Calu3 (cell line): ENCODE measurements around the gene FAM200C. TPM values are rescaled to one million over a fixed set of nuclear protein-coding genes. Genes with fewer than 3 reads are reported as not detected.

Experiments
- BruUV-seq: library from RNA; stranded (reverse); fragments of 400-500 nt; replicated peaks from 2 replicates; lab custom pipeline; 2021; lab: Mats Ljungman, UMichigan
- CTCF ChIA-PET: fragments of 300-600 bp; sonication (Branson Sonifier 250); formaldehyde crosslinking; loops from one replicate; lab custom pipeline; 2022; ENCODE audit warnings: antibody characterized with exemption; lab: Charles Lee
- DNase-seq: peaks from one replicate; pipeline ENCODE4 v3.0.0; 2022
- H3K27ac Mint-ChIP-seq: one replicate; pipeline ENCODE4 v1.8.0; 2022; ENCODE audit warnings: mixed read lengths; ENCODE audit not compliant: unreplicated experiment
- H3K27me3 Mint-ChIP-seq: one replicate; pipeline ENCODE4 v1.8.0; 2022; ENCODE audit warnings: mixed read lengths; ENCODE audit not compliant: unreplicated experiment
- H3K36me3 Mint-ChIP-seq: one replicate; pipeline ENCODE4 v1.8.0; 2022; ENCODE audit warnings: mild to moderate bottlenecking, moderate library complexity, mixed read lengths; ENCODE audit not compliant: insufficient read depth, unreplicated experiment
- H3K4me1 Mint-ChIP-seq: one replicate; pipeline ENCODE4 v1.8.0; 2022; ENCODE audit warnings: mild to moderate bottlenecking, low read depth, mixed read lengths; ENCODE audit not compliant: unreplicated experiment
- H3K4me3 Mint-ChIP-seq: one replicate; pipeline ENCODE4 v1.8.0; 2022; ENCODE audit warnings: mild to moderate bottlenecking, low read depth, moderate library complexity, mixed read lengths; ENCODE audit not compliant: unreplicated experiment
- H3K9me3 Mint-ChIP-seq: one replicate; pipeline ENCODE4 v1.8.0; 2022; ENCODE audit warnings: low read depth, mixed read lengths; ENCODE audit not compliant: unreplicated experiment
- CTCF ChIP-seq: fragments of 200-600 bp; IDR thresholded peaks from one replicate; pipeline ENCODE4 v1.8.0; 2022; ENCODE audit warnings: antibody characterized with exemption; ENCODE audit not compliant: unreplicated experiment
- intact Hi-C: fragments of 100-400 bp; cut with micrococcal nuclease; formaldehyde crosslinking; loops from one replicate; pipeline ENCODE4 v1.10.0; 2022; ENCODE audit not compliant: unreplicated experiment
- total RNA-seq: library from RNA; stranded (reverse); gene quantifications from 2 replicates; pipeline ENCODE4 v1.2.3, GENCODE V29; 2022

Gene FAM200C
- total RNA-seq, 1 experiment from 2014 or later = 7.5 TPM

- Mint-ChIP-seq H3K4me3 (no peak overlapping the region), H3K27me3 (no peaks in the 10 kb centered on the region), H3K9me3 (no peaks in the 10 kb centered on the region), H3K36me3 (no peaks in the 10 kb centered on the region), H3K4me1 (peaks cover 9% of the 10 kb centered on the region), H3K27ac (no peak overlapping the region)
- intact Hi-C loops = no loop called here
- no TSS peak for BruUV-seq
- CTCF ChIA-PET = no interaction called here
- no peak for TF ChIP-seq CTCF
- no peak for DNase-seq
Measured at GRCh38 chr5:160445132-160445531, 45.3 kb upstream of the FAM200C start.

DNA sequence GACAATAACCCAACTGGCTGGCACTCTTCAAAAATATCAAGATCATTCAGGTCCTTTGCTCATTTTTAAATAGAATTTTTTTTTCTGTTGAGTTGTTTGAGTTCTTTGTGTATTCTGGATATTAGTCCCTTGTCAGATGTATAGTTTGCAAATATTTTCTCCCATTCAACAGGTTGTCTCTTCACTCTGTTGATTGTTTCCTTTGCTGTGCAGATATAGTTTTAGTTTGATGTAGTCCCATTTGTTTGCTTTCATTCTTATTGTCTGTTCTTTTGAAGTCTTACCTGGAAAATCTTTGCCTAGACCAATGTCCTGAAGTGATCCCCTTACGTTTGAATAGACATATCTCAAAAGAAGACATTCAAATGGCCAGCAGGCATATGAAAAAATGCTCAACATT lies 44.6 kb upstream of the FAM200C start:
- no peaks in the 10 kb centered on the region for H3K36me3 Mint-ChIP-seq

DNA sequence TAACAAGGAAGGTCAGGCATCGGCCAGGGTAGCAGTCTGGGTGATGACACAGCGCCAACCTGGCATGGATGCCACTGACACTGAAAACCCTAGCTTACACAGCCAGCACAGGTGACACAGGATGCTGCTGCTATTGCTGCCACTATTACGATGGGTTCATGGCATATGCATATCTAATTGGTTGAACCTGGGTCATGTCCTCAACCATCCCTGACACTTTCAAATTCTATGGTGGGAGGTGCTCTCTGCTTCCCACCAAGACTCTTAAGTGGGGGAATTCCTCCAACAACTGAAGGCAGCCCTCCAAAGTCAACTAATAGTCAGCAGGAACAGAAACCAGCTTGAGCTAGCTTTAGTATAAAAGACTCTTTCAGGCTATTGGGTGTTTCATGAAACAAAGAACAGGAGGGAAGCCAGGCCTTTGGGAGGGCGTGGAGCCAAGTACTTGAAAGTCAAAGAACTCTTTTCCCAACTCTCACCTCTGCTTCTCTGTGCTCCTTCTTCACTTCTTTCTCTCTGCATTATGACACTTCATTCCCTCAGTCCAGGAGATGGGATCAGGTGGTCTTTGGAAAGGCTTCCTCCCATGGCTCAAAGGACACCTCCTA lies 43.1 kb upstream of the FAM200C start:
- H3K27me3 Mint-ChIP-seq = no peaks in the 10 kb centered on the region
- H3K4me3 Mint-ChIP-seq = no peak overlapping the region
- CTCF ChIA-PET = interaction anchor here (1.4 to 1.8 kb wide), 2 partner anchors 20 to 25 kb away, joined by 3 to 7 read pairs; no protein-coding TSS in a partner anchor
- peaks cover 17% of the 10 kb centered on the region for H3K4me1 Mint-ChIP-seq
- intact Hi-C loops = no loop called here
- no peak for DNase-seq
- H3K9me3 Mint-ChIP-seq = no peaks in the 10 kb centered on the region
- H3K36me3 Mint-ChIP-seq = no peaks in the 10 kb centered on the region
- TF ChIP-seq CTCF = no peak
- no TSS peak for BruUV-seq
- no peak overlapping the region for H3K27ac Mint-ChIP-seq

More for the DNA sequence above, 44.6 kb upstream of the FAM200C start:
- intact Hi-C loops = no loop called here
- H3K27ac Mint-ChIP-seq = no peak overlapping the region
- H3K4me3 Mint-ChIP-seq = no peak overlapping the region
- no peaks in the 10 kb centered on the region for H3K9me3 Mint-ChIP-seq
- no peak for TF ChIP-seq CTCF
- no peaks in the 10 kb centered on the region for H3K27me3 Mint-ChIP-seq
- peaks cover 9% of the 10 kb centered on the region for H3K4me1 Mint-ChIP-seq
- BruUV-seq = no TSS peak
- CTCF ChIA-PET = no interaction called here
- no peak for DNase-seq

- Mint-ChIP-seq H3K9me3 (no peaks in the 10 kb centered on the region), H3K4me1 (peaks cover 25% of the 10 kb centered on the region), H3K4me3 (no peak overlapping the region), H3K27ac (no peak overlapping the region), H3K27me3 (peaks cover 2% of the 10 kb centered on the region), H3K36me3 (no peaks in the 10 kb centered on the region)
- DNase-seq = no peak
- TF ChIP-seq CTCF = no peak
- CTCF ChIA-PET = interaction anchor here (0.6 to 1.8 kb wide), 3 partner anchors 18 to 26 kb away, joined by 3 to 8 read pairs (median 7); partner anchors contain the start of gene SLU7
- intact Hi-C loops = no loop called here
- no TSS peak for BruUV-seq
Measured at GRCh38 chr5:160441311-160441781, 41.5 kb upstream of the FAM200C start.
